Stimulated activated CD8-positive, alpha-beta memory T cell treated with anti-CD3 and anti-CD28 coated beads, Interleukin-15, amount 100 ng/mL, for 24 hours (primary cell): Measurements from ENCODE around the gene AANAT.
"Not testable (repeated sequence)": the region's sequence is repeated elsewhere in the genome, so short reads cannot be mapped to it uniquely, and the experiment has no call there.

Experiments
- DNase-seq: peaks from one replicate; pipeline ENCODE4 v3.0.0-alpha.2; 2020; ENCODE audit warnings: low read depth

AANAT gene

DNA sequence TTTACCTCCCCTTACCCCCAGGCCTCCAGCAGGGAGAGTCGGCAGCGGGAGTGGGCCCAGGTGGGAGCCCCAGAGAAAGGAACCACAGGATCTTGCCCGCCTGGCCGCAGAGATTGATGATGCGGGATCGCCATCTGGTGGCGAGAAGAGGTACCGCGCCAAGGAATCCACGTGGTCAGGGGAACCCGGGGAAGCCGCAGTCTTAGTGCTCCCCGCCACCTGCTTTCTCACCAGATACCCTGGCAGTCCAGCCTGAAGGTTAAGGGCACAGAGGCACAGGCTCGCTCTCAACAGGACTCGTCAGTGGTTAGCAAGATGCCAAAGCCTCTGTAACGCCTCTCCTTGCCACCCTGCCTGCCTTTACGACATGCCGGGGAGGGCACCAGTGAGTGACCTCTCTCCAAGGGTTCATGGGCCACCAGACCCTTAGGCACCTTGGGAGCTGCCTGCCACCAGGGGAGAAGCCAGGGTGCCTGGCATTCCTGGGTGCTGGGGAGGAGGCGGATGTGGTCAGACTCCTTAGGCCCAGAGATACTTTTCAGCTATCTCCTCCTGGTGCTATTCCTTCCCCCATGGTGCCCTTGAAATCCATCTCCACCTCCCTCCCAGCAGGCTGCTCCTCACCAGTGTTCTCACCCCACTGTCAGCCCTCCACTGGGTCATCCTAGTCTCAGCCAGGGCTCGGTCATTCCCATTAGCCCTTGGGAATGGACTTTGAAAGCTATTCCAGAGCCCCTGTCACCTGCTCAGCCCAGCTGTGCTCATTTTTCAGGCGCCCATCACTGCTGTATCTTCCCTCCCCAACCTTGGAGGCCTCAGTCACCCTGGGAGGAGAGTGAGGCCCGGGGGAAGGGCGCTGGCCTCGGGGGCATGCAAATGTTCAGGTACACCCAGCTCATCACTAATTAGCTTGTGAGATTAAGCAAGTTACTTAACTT lies 39.3 kb downstream of the AANAT start:
- DNase-seq, result peak; percentile 77

DNA sequence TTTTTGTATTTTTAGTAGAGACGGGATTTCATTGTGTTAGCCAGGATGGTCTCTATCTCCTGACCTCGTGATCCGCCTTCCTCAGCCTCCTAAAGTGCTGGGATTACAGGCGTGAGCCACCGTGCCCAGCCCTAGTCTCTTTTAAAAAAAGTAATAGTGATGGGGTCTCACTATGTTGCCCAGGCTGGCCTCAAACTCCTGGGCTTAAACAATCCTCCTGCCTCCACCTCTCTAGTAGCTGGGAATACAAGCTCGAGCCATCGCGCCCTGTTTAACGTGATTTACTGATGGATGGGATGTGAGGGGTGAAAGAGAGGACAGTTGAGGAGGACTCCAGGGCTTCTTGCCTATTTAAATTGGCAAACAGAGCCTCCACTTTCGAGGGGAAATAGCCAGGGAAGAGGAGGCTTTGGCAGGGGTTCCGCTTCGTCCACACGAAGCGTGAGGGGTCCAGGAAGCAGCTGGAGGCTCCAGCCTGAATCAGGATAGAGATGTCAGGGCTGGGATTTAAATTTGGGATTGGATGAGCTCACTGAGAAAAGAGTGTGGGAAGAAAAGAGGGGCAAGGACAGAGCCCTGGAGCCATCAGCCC lies 41.2 kb downstream of the AANAT start:
- not testable (repeated sequence) for DNase-seq

DNA sequence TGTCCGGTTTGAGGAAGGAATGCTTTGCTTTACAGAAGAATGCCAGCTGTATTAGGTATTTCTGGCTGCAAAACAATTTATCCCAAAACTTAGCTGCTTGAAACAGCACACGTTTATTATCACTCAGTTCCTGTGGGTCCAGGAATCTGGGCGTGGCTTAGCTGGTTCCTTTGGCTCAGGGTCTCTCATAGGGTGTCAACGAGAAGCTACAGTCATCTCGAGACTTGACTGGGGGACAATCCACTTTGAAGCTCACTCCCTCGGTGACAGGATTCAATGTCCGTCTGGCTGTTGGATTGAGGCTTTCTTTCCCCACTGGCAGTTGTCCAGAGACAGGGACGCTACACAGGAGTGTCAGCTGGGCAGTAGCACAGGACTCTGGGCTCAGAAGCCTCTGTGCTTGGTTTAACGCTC lies 43.4 kb downstream of the AANAT start:
- DNase-seq, result no peak

DNA sequence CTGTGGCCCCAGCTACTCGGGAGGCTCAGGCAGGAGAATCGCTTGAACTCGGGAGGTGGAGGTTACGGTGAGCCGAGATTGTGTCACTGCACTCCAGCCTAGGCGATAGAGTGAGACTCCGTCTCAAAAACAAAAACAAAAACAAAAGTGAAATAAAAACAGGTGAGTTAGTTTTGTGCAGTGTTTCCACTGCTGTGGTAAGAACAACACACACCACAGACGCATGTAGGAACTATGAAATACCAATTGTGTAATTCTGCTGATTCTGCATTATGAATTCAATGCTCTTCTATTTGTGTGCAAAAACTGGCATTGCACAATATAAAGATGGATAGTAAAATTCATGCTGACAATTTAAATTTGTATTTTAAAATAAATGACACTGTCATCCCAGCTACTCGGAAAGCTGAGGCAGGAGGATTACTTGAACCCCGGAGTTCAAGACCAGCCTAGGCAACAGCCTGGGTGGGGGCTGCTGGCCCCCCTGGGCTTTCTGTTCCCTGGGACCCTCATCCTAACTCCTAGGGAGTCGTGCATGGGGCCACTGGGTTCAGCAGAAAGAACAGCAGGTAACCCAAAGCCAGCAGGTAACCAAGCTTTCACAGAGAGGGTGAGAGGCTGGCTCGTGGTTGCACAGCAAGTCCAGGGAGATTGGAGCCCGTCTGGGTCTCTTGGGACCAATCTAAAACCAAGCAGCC lies 44.4 kb downstream of the AANAT start:
- DNase-seq, result no peak

DNA sequence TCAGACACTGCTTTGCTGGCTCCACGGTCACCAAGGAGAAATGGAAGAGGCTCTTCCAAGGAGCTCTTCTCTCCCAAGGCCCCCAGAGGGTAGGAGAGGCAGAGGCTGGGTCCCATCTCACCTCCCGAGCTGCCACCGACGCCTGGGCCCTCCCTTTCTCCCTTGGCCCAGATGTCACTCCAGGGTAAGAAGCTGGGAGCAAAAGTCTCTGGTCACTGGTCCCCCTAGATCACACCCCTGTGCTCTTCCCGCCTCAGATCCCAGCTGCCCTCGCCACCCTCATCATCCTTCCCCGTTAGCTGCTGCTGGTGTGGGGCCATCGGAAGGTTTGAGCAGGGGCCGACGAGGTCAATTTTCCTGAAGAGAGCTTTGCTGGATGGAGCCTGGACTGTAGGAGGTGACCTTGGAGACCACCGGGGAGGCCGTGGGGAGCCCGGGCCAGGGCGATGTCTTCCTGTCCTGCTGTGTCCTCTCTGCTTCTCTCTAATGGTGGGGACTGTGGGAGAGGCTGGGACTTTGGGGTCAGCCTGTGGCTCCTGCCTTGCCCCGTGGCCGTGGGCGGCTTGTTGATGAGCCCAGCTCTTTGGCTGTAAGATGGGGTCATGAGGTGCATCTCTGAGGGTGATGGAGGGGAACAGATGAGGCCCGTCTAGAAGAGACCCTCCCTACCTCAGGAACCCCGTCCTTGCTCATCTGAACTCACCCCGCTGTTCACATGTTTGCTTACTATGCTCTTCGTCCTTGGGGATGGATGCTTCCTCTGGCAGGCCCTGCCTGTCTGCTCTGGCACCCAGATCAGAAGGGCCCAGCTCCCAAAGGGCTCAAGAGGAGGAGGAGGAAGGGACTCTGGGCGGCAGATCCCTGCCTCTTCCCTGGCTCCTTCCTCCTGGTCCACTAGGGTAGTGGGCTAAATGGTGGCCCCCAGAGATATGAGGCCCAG lies 45.2 kb downstream of the AANAT start:
- DNase-seq, result no peak

DNA sequence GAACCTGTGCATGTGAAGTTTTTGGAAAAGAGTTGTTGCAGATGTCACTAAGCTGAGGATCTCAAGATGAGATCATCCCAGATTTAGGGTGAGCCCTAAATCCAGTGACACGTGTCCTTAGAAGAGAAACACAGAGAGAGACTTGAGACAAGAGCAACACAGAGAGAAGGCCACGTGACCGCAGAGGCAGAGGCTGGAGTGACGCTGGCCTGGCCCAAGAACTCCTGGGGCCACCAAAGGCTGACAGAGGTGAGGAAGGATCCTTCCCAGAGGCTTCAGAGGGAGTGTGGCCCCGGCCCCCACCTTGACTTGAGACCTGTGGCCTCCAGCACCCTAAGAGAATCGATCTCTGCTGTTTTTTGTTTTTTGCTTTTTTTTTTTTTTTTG lies 45.9 kb downstream of the AANAT start:
- DNase-seq, result no peak

DNA sequence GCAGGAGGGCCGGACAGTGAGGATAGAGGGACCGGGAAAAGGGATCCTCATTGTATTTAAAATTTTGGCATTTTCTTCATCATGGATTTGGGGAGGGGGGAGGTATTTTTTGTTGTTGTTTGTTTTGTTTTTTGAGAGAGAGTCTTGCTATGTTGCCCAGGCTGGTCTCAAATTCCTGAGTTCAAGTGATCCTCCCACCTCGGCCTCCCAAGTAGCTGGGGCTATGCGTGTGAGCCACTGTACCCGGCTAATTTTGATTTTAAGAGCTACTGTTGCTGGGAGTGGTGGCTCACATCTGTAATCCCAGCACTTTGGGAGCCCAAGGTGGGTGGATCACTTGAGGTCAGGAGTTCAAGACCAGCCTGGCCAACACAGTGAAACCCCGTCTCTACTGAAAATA lies 47.0 kb downstream of the AANAT start:
- not testable (repeated sequence) for DNase-seq

DNA sequence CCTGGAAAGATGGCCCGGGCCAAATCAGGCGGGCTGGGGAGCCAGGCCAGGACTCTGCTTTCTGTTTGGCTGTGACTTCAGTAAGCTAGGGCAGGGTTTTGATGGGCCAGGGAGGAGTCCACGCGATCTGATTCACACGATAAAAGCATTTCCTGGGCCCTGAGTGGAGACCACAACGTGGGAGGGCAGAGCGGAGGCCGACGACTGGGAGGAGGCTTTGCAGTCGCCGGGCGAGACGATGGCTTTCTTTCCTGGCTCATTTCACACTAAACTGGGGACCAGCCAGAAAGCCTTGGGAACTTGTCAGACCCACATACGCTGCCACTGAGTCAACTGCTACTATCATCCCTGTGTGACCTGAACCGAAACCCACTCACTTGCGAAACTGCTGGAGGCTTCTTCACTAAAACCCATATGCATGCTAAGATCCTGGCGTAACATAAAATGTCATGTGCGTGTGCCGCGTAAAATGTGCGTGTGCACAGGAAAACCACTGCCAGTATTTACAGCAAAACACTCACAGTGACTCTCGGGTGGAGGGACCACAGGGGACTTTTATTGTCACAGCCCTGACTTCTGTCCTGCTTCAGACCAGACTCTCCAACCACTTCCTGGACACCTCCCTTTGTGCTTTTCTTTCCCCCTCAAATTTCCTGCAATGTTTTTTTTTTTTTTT lies 48.0 kb downstream of the AANAT start:
- DNase-seq, result peak; percentile 50

DNA sequence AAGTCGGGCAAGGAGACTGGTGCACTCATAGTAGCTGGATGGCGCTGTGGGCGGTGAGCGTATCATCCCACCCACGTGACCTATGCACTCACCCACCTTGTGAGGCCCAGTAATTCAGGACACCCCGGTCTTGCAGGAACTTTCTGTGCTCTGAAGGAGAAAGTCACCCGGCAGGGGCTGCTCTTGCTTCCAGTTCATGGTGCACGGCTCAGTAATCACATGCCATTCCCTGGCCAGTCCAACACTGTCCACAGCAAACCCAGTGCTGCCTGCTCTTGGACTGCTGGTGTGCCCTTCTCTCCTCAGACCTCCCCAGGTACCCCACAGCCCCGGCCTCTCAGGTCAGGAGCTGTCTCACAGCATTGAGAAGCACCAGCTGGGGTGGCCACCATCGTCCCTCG lies 50.2 kb downstream of the AANAT start:
- DNase-seq, result no peak

DNA sequence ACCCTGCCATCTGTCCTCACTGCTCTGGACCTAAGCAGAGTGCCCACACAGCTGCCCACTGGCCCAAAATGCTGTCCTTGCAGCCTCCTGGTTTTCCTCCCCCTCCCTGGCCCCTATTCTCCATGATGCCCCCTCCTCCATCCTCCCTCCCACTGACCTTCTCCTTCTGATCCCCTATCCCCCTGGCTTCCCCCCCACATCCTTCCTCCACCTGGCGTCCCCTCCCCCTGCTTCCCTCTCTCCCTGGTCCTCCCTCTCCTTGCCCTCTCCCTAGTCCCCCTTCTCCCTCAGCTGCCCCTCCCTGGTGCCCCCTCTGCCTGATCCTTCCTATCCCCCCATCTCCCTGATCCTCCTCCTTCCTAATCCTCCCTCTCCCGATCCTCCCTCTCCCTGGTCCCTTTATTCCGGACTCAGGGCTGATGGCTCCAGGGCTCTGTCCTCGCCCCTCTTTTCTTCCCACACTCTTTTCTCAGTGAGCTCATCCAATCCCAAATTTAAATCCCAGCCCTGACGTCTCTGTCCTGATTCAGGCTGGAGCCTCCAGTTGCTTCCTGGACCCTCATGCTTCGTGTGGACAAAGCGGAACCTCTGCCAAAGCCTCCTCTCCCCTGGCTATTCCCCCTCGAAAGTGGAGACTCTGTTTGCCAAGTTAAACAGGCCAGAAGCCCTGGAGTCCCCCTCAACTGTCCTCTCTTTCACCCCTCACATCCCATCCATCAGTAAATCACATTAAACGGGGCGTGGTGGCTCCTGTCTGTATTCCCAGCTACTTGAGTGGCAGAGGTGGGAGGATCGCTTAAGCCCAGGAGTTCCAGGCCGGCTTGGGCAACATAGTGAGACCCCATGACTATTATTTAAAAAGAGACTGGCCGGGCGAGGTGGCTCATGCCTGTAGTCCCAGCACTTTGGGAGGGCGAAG lies 51.9 kb downstream of the AANAT start:
- no peak for DNase-seq
